Right lobe of liver (tissue), 6 donors: ENCODE measurements around the gene SLC10A1. TPM values are rescaled to one million over a fixed set of nuclear protein-coding genes. Genes with fewer than 3 reads are reported as not detected.

Source experiments
- ATAC-seq, 4 donors: fragments of 200-7000 bp; cut with Tn5 transposase; one replicate each; pipeline ENCODE4 v1.9.1; 2020; ENCODE audit warnings: mild to moderate bottlenecking in 4 of 4, moderate library complexity in 4 of 4
- DNase-seq, 3 donors: peaks; one replicate each; pipeline ENCODE4 v3.0.0-alpha.2; 2020
- H3K27ac ChIP-seq, 3 donors: fragments of 200-600 bp; one replicate each; pipeline ENCODE4 v1.8.0; 2022
- H3K27me3 ChIP-seq, 2 donors: fragments of 200-600 bp; one replicate each; pipeline ENCODE4 v1.8.0; 2022
- H3K36me3 ChIP-seq, 4 donors: fragments of 200-600 bp; sonication (generic) in 1 of 4; one replicate each; pipeline versions ENCODE4 v1.5.1 to v1.8.0; 2017 to 2022; ENCODE audit warnings: control low read depth in 1 of 4
- H3K4me1 ChIP-seq, 4 donors: fragments of 200-600 bp; sonication (generic) in 1 of 4; one replicate each; pipeline versions ENCODE4 v1.5.1 to v1.8.0; 2017 to 2022; ENCODE audit warnings: control low read depth in 1 of 4
- H3K4me3 ChIP-seq, 3 donors: fragments of 200-600 bp; one replicate each; pipeline ENCODE4 v1.8.0; 2022
- H3K9me3 ChIP-seq, 4 donors: fragments of 200-600 bp; sonication (generic) in 1 of 4; one replicate each; pipeline versions ENCODE4 v1.5.1 to v1.8.0; 2017 to 2022; ENCODE audit warnings: control low read depth in 1 of 4
- POLR2A ChIP-seq: fragments of 450-650 bp; IDR thresholded peaks from one replicate; pipeline ENCODE4 v1.6.1; 2017; ENCODE audit warnings: antibody characterized with exemption, mild to moderate bottlenecking
- WGBS: methylation state at CpG from one replicate; pipeline ENCODE4 v1.1.6; 2018; ENCODE audit warnings: low coverage, low lambda C conversion rate; ENCODE audit not compliant: insufficient coverage; ENCODE audit errors: missing lambda C conversion rate; 5-methylcytosine and 5-hydroxymethylcytosine counted together
- intact Hi-C, 2 donors: fragments of 100-400 bp; cut with DNase I; formaldehyde crosslinking; loops; one replicate each; pipeline versions ENCODE4 v1.11.2 to v1.14.1; 2022
- total RNA-seq, 6 experiments: library from RNA; depleted of rRNA in 2 of 6; stranded (reverse); fragments of >200 nt in 2 of 6; fragmentation: NEBNext Ultra II Directional in 3 of 6; extraction: Animal tissue kit (Norgen Biotek cat#: 25700) in 3 of 6; gene quantifications; one replicate each; pipeline versions ENCODE4 v1.1.0 to v1.2.4, GENCODE V29; 2016 to 2023
- TF ChIP-seq, protein P1 (sequence below), 4 donors: fragments of 200-600 bp in 3 of 4; fragments of 450-650 bp in 1 of 4; IDR thresholded peaks; one replicate each; pipeline versions ENCODE4 v1.5.1 to v1.8.0; 2016 to 2022; ENCODE audit warnings: antibody characterized with exemption in 4 of 4, mild to moderate bottlenecking in 2 of 4
- donor health status: DM: no; HTN: yes; CAD: no.
- donor health status: DM: no; HTN: no; CAD: no.
- donor health status: DM: no; HTN: no; CAD: no.
- donor health status: DM: no; HTN: yes; CAD: no.
- donor health status: DM: no; HTN: yes; CAD: no.

SLC10A1 gene
- total RNA-seq, 6 experiments from 2014 or later = 61.5 to 260 (median 105) TPM

DNA sequence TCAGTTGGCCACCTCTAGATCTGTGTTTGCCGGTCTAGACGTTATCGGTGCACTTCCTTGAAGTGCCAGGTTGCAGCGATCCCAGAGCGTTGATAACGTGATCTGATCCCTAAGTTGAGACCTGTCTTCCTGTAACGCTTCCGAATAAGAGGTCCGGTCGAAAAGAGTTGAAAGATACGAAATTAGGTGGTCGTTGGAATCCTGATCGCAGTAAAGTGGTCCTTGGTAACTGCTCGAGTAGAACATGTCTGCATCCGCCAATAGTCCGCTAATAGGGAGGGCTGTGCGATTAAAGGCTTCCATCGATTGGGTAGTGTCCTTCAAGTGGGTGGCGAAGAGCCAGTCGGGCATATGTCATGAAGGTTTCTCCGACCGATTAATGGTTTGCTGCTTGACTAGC, 27.4 kb downstream of the SLC10A1 start:
- 89% methylated on average over 22 of the region's 22 CpGs for WGBS
- H3K4me3 ChIP-seq = no peak overlapping the region
- H3K36me3 ChIP-seq = peaks cover 23 to 69% (median 39%) of the 10 kb centered on the region in 4 donors
- intact Hi-C loops = no loop called here
- H3K27ac ChIP-seq = no peak overlapping the region
- DNase-seq = peak in 1 of 3 donors; percentile 41
- H3K27me3 ChIP-seq = no peaks in the 10 kb centered on the region
- no peak for ATAC-seq
- TF ChIP-seq, protein P1, sequence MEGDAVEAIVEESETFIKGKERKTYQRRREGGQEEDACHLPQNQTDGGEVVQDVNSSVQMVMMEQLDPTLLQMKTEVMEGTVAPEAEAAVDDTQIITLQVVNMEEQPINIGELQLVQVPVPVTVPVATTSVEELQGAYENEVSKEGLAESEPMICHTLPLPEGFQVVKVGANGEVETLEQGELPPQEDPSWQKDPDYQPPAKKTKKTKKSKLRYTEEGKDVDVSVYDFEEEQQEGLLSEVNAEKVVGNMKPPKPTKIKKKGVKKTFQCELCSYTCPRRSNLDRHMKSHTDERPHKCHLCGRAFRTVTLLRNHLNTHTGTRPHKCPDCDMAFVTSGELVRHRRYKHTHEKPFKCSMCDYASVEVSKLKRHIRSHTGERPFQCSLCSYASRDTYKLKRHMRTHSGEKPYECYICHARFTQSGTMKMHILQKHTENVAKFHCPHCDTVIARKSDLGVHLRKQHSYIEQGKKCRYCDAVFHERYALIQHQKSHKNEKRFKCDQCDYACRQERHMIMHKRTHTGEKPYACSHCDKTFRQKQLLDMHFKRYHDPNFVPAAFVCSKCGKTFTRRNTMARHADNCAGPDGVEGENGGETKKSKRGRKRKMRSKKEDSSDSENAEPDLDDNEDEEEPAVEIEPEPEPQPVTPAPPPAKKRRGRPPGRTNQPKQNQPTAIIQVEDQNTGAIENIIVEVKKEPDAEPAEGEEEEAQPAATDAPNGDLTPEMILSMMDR (IDR thresholded peaks at IDR 0.05) = no peak
- no peak for TF ChIP-seq POLR2A
- H3K4me1 ChIP-seq = peaks cover 0 to 60% (median 20%) of the 10 kb centered on the region in 4 donors
- H3K9me3 ChIP-seq = no peaks in the 10 kb centered on the region

DNA sequence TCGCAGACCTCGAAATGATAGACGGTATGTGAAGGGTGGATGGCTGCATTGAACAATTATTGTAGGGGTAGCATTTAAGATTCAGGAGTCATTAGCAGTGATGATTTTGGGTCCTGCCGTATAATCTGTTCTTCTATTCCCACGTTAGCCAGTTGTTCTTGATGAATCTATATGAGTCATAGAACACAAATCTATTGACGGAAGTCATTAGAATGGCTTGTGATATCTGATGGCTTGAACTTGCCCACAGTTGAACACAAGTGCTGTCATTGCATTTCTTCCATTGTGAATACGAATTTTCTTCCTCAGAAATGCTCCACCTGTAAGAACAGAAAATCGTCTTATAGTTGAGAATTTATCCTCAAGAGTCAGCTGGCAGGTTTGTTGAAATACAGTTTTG, 28.2 kb downstream of the SLC10A1 start:
- 77% methylated on average over 8 of the region's 8 CpGs for WGBS
- H3K9me3 ChIP-seq = no peaks in the 10 kb centered on the region
- H3K27ac ChIP-seq = peak overlapping the region; percentile 23 to 100 (median 96)
- ATAC-seq = no peak
- H3K36me3 ChIP-seq = peaks cover 23 to 61% (median 39%) of the 10 kb centered on the region in 4 donors
- DNase-seq = no peak
- TF ChIP-seq, protein P1 (IDR thresholded peaks at IDR 0.05) = no peak
- no peak for TF ChIP-seq POLR2A
- H3K4me3 ChIP-seq = peak overlapping the region; percentile 75 to 87 (median 78)
- no peaks in the 10 kb centered on the region for H3K27me3 ChIP-seq
- peaks cover 0 to 60% (median 20%) of the 10 kb centered on the region in 4 donors for H3K4me1 ChIP-seq
- intact Hi-C loops = no loop called here

DNA sequence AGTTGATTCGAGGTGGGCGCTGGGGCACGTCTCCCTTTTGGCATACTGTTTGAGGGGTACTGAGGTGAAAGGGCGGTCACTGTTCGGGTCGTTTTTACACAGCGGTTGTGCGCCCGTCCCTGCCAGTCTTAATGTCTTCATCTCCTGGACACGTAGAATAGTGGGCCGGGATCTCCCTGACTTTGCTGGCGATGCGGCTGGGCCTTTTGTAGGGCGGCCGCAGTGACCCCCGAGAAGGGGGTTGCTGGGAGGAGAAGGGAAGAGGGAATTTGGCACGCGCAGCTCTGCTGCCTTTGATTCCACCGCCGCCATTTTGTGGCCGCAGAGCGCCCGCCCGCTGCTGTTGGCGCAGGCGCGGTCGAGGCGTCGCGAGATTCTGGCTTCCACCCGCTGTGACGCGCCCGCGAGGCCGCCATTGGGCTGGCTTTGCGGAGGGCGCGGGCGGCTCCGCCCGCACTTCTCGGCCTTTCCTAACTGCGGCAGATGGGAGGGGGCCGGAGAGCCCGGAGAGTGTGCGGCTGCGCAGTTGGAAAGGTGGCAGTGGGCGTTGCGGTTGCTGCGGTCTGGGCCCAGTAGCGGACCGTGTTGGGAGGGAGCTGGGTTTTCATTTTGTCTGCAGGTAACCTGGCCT, 29.6 kb downstream of the SLC10A1 start:
- TF ChIP-seq, protein P1 (IDR thresholded peaks at IDR 0.05) = no peak
- no peak for TF ChIP-seq POLR2A
- H3K4me1 ChIP-seq = peaks cover 0 to 54% (median 20%) of the 10 kb centered on the region in 4 donors
- H3K27me3 ChIP-seq = no peaks in the 10 kb centered on the region
- intact Hi-C loops = no loop called here
- 0% methylated on average over 10 of the region's 54 CpGs for WGBS
- H3K4me3 ChIP-seq = peak overlapping the region; percentile 75 to 87 (median 78)
- peak; percentile 82 to 86 (median 84) for ATAC-seq
- no peaks in the 10 kb centered on the region for H3K9me3 ChIP-seq
- H3K27ac ChIP-seq = peak overlapping the region; percentile 96 to 100 (median 100)
- peaks cover 16 to 47% (median 33%) of the 10 kb centered on the region in 4 donors for H3K36me3 ChIP-seq
- peak; percentile 91 to 93 (median 92) for DNase-seq

DNA sequence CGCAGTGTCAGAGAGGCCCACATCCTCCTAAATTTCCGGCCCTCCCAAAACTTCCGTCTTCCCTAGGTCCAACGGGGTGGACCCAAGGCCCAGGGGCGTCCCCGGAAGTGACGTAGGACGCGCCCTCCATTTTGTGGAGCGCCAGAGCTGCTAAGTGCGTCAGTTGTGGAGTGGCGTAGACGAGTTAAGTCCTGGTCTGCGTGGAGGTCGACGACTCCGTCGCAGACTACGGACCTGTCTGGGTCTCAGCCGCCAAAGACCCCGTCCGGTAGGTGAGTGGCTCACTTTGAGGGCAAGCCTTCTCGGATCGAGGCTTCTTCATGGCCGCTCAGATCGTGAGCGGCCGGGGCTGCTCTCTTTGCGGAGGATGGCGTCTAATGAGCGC, 30.1 kb downstream of the SLC10A1 start, which contains the start of gene SRSF5:
SRSF5 (plus strand) TSS at position 159 of the 385 bp plus-strand sequence. CDS start 1,015 bp downstream, outside the sequence.
- H3K27ac ChIP-seq = peak within 1 kb of the TSS; percentile 96 to 100 (median 100)
- WGBS = 0% methylated on average over 1 of the region's 31 CpGs

More for the DNA sequence above, 30.1 kb downstream of the SLC10A1 start, which contains the start of gene SRSF5:
- ATAC-seq = peak; percentile 91 to 97 (median 92)
- peak within 1 kb of the TSS; percentile 75 to 87 (median 78) for H3K4me3 ChIP-seq
- H3K4me1 ChIP-seq = peaks cover 0 to 49% (median 18%) of the 10 kb centered on the region in 4 donors
- H3K36me3 ChIP-seq = peaks cover 12 to 42% (median 31%) of the 10 kb centered on the region in 4 donors
- intact Hi-C loops = no loop called here
- no peaks in the 10 kb centered on the region for H3K27me3 ChIP-seq
- TF ChIP-seq POLR2A = peak; percentile 98
- TF ChIP-seq, protein P1 (IDR thresholded peaks at IDR 0.05) = no peak
- peak; percentile 96 to 98 (median 97) for DNase-seq
- H3K9me3 ChIP-seq = no peaks in the 10 kb centered on the region
